Breast epithelium (tissue), 3 donors: ENCODE data around the gene CCDC27.
"Not testable (repeated sequence)": the region's sequence is repeated elsewhere in the genome, so short reads cannot be mapped to it uniquely, and the experiment has no call there.

Experiments
- CTCF ChIP-seq, 3 donors: fragments of 450-650 bp; IDR thresholded peaks; one replicate each; pipeline ENCODE4 v1.5.1; 2016 to 2017; ENCODE audit warnings: antibody characterized with exemption in 3 of 3, mild to moderate bottlenecking in 3 of 3, moderate library complexity in 3 of 3
- POLR2A ChIP-seq: fragments of 450-650 bp; IDR thresholded peaks from one replicate; pipeline ENCODE4 v1.6.1; 2016; ENCODE audit warnings: antibody characterized with exemption, mild to moderate bottlenecking, moderate library complexity

DNA sequence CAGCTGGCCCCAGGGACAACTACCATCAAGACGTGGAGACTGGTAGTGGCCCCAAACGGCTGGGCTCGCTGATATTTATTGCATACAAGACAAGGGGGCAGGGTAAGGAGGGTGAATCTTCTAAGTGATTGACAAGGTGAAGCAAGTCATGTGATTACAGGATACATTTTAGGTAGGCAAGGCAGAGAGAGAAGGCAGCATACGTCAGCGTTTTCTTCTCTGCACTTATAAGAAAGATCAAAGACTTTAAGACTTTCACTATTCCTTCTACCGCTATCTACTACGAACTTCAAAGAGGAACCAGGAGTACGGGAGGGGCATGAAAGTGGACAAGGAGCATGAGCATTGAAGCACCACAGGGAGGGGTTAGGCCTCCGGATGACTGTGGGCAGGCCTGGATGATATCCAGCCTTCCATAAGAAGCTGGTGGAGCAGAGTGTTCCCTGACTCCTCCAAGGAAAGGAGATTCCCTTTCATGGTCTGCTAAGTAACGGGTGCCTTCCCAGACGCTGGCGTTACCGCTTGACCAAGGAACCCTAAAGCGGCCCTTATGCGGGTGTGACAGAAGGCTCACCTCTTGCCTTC is 3.8 kb upstream of the CCDC27 start:
- TF ChIP-seq CTCF (IDR thresholded peaks at IDR 0.05); POLR2A: not testable (repeated sequence)
